Measurements from ENCODE around the gene C5orf34. TPM values are rescaled to one million over a fixed set of nuclear protein-coding genes. Genes with fewer than 3 reads are reported as not detected.
"Not testable (repeated sequence)": the region's sequence is repeated elsewhere in the genome, so short reads cannot be mapped to it uniquely, and the experiment has no call there.

The C5orf34 gene
- total RNA-seq, 4 donors from 2014 or later = 0.16 to 0.27 (median 0.20) TPM; not detected in 1

DNA sequence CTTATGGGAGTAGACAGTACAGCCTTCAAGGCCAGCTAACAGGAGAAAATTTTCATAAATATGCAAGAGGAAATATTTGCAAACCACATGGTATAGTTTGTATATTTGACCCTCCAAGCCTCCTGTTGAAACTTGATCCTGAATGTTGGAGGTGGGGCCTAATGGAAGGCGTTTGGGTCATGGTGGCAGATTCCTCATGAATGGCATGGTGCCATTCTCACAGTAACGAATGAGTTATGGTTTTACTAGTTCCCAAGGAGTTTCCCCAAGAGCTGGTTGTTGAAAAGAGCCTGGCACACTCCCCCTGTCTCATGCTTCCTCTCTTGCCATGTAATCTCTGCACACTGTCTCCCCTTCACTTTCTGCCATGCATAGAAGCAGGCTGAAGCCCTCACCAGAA is 45.2 kb upstream of the C5orf34 start:
- intact Hi-C loops (cut with DNase I; ENCODE audit: low total_unique reads) = no loop called here
- DNase-seq = no peak
- ATAC-seq = no peak
- TF ChIP-seq CTCF (IDR thresholded peaks at IDR 0.05 in 4 of 5, conservative IDR thresholded peaks at IDR 0.05 in 1 of 5) = no peak
- no peak for TF ChIP-seq POLR2A (IDR thresholded peaks at IDR 0.05)
- Histone ChIP-seq H3K4me1 (peaks cover 9 to 10% of the 10 kb centered on the region in 2 donors), H3K36me3 (no peaks in the 10 kb centered on the region), H3K27ac (no peak overlapping the region), H3K4me3 (no peak overlapping the region), H3K27me3 (no peaks in the 10 kb centered on the region), H3K9me3 (no peaks in the 10 kb centered on the region)
- in situ Hi-C loops (cut with MboI; ENCODE audit: low sequenced_read_pairs in 4 of 4) = no loop called here

DNA sequence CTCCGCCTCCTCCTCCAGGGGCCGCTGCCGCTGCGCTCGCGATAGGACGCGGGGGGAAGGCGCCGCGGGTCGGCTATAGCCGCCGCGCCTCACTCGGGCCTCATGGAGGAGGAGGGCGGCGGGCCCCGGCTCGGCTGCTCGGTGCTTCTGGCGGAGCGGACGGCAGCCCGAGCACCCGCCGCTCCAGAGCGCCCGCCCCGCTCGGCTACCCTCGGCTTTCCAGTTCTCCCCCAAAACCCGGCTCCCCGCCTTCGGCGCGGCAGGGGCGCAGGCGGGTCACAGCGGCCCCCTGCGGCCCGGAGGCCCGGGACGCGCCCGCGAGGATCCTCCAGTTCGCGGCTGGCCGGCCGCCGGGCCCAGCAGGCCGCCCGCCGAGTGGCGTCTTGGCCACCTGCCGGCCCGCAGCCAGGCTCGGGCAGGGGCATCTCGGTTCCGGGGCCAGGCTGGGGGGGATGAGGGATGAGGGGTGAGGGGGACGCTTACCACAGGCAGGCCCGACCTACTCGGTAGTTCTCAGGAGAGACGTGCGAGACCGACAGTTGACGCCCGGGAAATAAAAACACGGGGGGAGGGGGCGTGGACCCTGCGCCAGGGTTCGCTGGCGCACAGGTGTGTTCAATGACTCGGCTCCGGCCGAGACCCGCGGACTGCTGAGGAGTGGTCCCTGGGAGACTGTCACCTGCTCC is 42.1 kb upstream of the C5orf34 start, which contains the start of gene PAIP1:
Gene PAIP1, minus strand, starts transcription at position 221 of the 686 bp plus-strand sequence. CDS start 231 bp downstream, outside the sequence.
- Histone ChIP-seq H3K27ac (peak within 1 kb of the TSS; percentile 86 to 98 (median 94)), H3K4me3 (peak within 1 kb of the TSS; percentile 66 to 96 (median 73)), H3K4me1 (peaks cover 38 to 40% of the 10 kb centered on the region in 2 donors), H3K27me3 (no peaks in the 10 kb centered on the region), H3K9me3 (no peaks in the 10 kb centered on the region), H3K36me3 (no peaks in the 10 kb centered on the region)
- DNase-seq (peak; percentile 65 to 77), ATAC-seq (peak; percentile 91 to 92)
- in situ Hi-C loops (cut with MboI; ENCODE audit: low sequenced_read_pairs in 4 of 4) = loop anchor here in 1 of 4 donors (10.0 kb wide), 1 partner anchor 78 kb away; no protein-coding TSS in a partner anchor
- intact Hi-C loops (cut with DNase I; ENCODE audit: low total_unique reads) = loop anchor here (1.0 to 2.0 kb wide), 4 partner anchors 42 to 76 kb away; partner anchors contain the start of genes C5orf34 and NNT
- peak; percentile 6 to 39 for TF ChIP-seq POLR2A (IDR thresholded peaks at IDR 0.05)
- peak; percentile 33 to 85 (median 78) for TF ChIP-seq CTCF (IDR thresholded peaks at IDR 0.05 in 4 of 5, conservative IDR thresholded peaks at IDR 0.05 in 1 of 5)

DNA sequence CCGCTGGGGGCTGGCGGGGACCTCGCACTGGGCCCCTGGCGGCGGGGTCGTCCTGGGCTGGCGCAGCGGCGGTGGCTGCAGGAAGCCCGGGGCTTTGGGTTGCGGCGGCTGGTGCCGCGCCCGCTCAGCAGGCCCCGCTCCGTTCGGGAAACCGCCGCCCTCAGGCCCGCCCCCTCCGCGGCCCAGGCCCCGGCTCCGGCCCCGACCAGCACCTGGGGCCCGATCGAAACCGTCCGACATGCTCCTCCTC is 41.6 kb upstream of the C5orf34 start:
- in situ Hi-C loops (cut with MboI; ENCODE audit: low sequenced_read_pairs in 4 of 4) (loop anchor here in 1 of 4 donors (10.0 kb wide), 1 partner anchor 78 kb away; no protein-coding TSS in a partner anchor), intact Hi-C loops (cut with DNase I; ENCODE audit: low total_unique reads) (loop anchor here (1.0 to 2.0 kb wide), 4 partner anchors 41 to 76 kb away; partner anchors contain the start of genes C5orf34 and NNT)
- ATAC-seq, DNase-seq, H3K9me3 ChIP-seq, H3K27me3 ChIP-seq, H3K36me3 ChIP-seq: not testable (repeated sequence)
- Histone ChIP-seq H3K4me1 (peaks cover 41 to 42% of the 10 kb centered on the region in 2 donors), H3K4me3 (peak overlapping the region; percentile 66 to 96 (median 73)), H3K27ac (peak overlapping the region; percentile 86 to 98 (median 94))
- peak in 1 of 2 donors; percentile 39 for TF ChIP-seq POLR2A (IDR thresholded peaks at IDR 0.05)

- Histone ChIP-seq H3K27me3 (no peaks in the 10 kb centered on the region), H3K4me3 (peak overlapping the region; percentile 66 to 96 (median 73)), H3K9me3 (no peaks in the 10 kb centered on the region), H3K36me3 (no peaks in the 10 kb centered on the region), H3K27ac (peak overlapping the region; percentile 86 to 98 (median 94)), H3K4me1 (peaks cover 41 to 45% of the 10 kb centered on the region in 2 donors)
- peak; percentile 55 to 70 for DNase-seq
- in situ Hi-C loops (cut with MboI; ENCODE audit: low sequenced_read_pairs in 4 of 4) (loop anchor here in 1 of 4 donors (10.0 kb wide), 1 partner anchor 79 kb away; no protein-coding TSS in a partner anchor), intact Hi-C loops (cut with DNase I; ENCODE audit: low total_unique reads) (loop anchor here (1.0 to 2.0 kb wide), 4 partner anchors 41 to 77 kb away; partner anchors contain the start of genes C5orf34 and NNT)
- ATAC-seq = peak; percentile 74 to 75
- peak; percentile 63 to 71 for TF ChIP-seq POLR2A (IDR thresholded peaks at IDR 0.05)
- TF ChIP-seq CTCF (IDR thresholded peaks at IDR 0.05 in 4 of 5, conservative IDR thresholded peaks at IDR 0.05 in 1 of 5) = no peak
Observed at GRCh38 chr5:43555895-43556606, 41.1 kb upstream of the C5orf34 start.
